Measurements from ENCODE around the gene C20orf96.

Gene C20orf96

DNA sequence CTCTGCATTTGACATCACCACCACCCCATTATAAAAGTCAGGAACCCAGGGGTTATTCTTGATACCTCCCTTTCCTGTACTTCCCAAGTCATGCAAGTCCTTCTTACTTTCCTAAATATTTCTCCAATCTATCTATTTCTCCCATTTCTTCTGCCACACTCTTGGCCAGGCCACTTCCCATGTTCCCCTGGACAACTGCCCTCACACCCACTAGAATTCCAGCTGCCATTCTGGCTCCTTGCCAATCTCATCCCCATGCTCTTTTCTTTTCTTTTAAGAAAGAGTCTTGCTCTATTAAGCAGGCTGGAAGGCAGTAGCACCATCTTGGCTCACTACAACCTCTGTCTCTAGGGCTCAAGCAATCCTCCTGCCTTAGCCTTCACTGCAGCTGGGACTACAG lies 17.8 kb downstream of the C20orf96 start:
- Histone ChIP-seq H3K27me3 (replicated peaks) (no peaks in the 10 kb centered on the region), H3K27ac (no peak overlapping the region), H3K36me3 (replicated peaks) (peaks cover 5% of the 10 kb centered on the region), H3K4me3 (ENCODE audit: low read depth, low read length) (no peak overlapping the region)
- no peak for DNase-seq
- no peak for TF ChIP-seq CTCF (IDR thresholded peaks at IDR 0.05; ENCODE audit: low read depth, low read length, missing control alignments)
- in situ Hi-C loops (cut with HindIII; ENCODE audit: low pct_ligation_motif_present, low sequenced_read_pairs), result no loop called here

DNA sequence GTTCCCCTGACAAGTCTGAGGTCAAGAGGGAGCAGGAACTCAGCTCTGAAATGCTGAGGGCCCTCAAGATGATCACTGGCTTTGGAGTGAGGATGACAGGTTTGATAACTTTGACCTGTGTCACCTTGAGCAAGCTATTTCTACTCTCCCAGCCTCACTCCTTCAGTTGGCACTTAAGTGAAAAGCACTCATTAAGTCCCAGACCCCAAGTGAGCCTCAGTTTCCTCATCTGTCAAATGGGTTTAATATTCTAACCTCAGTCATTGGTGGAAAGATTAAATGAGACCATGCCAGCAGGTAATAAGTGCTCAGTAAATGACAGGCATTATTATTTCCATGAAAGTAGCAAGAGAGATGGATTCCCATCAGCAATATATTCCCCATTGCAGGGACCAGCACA lies 19.0 kb downstream of the C20orf96 start:
- H3K4me3 ChIP-seq (ENCODE audit: low read depth, low read length), result no peak overlapping the region
- DNase-seq, result no peak
- H3K27me3 ChIP-seq (replicated peaks), result no peaks in the 10 kb centered on the region
- no peaks in the 10 kb centered on the region for H3K36me3 ChIP-seq (replicated peaks)
- in situ Hi-C loops (cut with HindIII; ENCODE audit: low pct_ligation_motif_present, low sequenced_read_pairs), result no loop called here
- no peak overlapping the region for H3K27ac ChIP-seq
- no peak for TF ChIP-seq CTCF (IDR thresholded peaks at IDR 0.05; ENCODE audit: low read depth, low read length, missing control alignments)

- in situ Hi-C loops (cut with HindIII; ENCODE audit: low pct_ligation_motif_present, low sequenced_read_pairs), result no loop called here
- Histone ChIP-seq H3K4me3 (ENCODE audit: low read depth, low read length) (no peak overlapping the region), H3K36me3 (replicated peaks) (no peaks in the 10 kb centered on the region), H3K27ac (no peak overlapping the region), H3K27me3 (replicated peaks) (no peaks in the 10 kb centered on the region)
- no peak for DNase-seq
- TF ChIP-seq CTCF (IDR thresholded peaks at IDR 0.05; ENCODE audit: low read depth, low read length, missing control alignments), result no peak
Observed at GRCh38 chr20:271069-271468, 19.5 kb downstream of the C20orf96 start.

GRCh38 chr20:270517-270916 lies 20.0 kb downstream of the C20orf96 start:
- TF ChIP-seq CTCF (IDR thresholded peaks at IDR 0.05; ENCODE audit: low read depth, low read length, missing control alignments), result no peak
- in situ Hi-C loops (cut with HindIII; ENCODE audit: low pct_ligation_motif_present, low sequenced_read_pairs), result no loop called here
- H3K36me3 ChIP-seq (replicated peaks), result no peaks in the 10 kb centered on the region
- no peaks in the 10 kb centered on the region for H3K27me3 ChIP-seq (replicated peaks)
- DNase-seq, result no peak
- H3K4me3 ChIP-seq (ENCODE audit: low read depth, low read length), result no peak overlapping the region
- no peak overlapping the region for H3K27ac ChIP-seq

- Histone ChIP-seq H3K36me3 (replicated peaks) (no peaks in the 10 kb centered on the region), H3K27ac (no peak overlapping the region), H3K4me3 (ENCODE audit: low read depth, low read length) (peak overlapping the region; percentile 58), H3K27me3 (replicated peaks) (no peaks in the 10 kb centered on the region)
- DNase-seq, result peak; percentile 70
- peak; percentile 96 for TF ChIP-seq CTCF (IDR thresholded peaks at IDR 0.05; ENCODE audit: low read depth, low read length, missing control alignments)
- in situ Hi-C loops (cut with HindIII; ENCODE audit: low pct_ligation_motif_present, low sequenced_read_pairs), result no loop called here
Observed at GRCh38 chr20:266596-267562, 23.7 kb downstream of the C20orf96 start.
